ENCODE results near the gene SSH2.
A peak's percentile ranks its signal among the peaks of the same experiment; 100 is the strongest.

SSH2 gene

DNA sequence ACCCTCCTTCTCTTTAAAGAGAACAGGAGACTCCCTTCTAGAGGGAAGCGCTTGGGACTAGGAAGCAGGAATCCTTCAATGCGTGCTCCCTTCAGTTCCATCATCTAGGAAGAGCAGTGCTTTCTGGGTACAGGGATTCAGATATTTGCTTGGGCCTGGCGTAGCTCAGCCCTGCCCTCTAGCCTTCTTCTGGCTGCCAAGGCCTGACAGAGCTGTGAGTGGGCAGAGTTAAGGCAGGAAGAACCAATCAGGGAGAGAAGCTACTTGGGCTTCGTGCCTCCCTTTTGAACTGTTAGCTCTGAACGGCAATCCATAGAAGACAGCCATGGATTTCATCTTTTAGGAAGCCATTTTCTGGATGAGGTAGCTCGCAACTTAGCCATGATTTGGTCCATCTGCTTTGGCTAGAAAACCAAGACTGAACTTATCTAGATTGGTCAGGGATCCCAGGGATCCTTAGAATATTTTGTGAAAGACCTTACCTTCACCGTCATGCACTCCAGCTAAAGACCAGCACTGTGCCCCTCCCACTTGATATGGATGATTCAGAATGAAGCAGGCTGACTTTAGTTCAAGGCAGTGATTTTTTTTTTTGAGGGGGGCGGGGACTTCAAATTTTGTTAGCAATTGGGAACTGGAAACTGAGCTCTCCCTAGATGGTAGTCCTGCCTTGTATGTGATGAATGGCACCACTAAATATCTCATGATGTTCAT lies 304.8 kb downstream of the SSH2 start:
- no peak for DNase-seq (ENCODE audit: low read depth in 2 of 2)

DNA sequence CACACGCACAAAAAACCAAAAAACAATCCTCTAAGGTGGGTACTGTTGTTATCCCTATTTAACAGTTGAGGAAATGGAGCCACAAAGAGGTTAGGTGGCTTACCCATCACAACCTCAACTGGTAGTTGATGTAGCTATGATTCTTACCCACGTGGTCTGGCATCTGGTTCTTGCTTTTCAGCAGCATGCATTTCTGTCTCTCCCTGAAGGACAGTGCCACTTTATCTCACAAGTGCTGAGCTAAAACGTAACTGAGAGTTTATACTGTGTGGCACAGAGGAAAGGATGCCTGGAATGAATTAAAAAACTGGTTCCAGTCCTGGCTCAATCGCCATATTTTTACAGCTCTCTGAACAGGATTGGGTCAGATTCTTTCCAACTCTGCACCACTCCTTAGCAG lies 305.4 kb downstream of the SSH2 start:
- DNase-seq (ENCODE audit: low read depth in 2 of 2) = no peak

GRCh38 chr17:29623283-29623647 lies 306.8 kb downstream of the SSH2 start:
- DNase-seq (ENCODE audit: low read depth in 2 of 2) = no peak

DNA sequence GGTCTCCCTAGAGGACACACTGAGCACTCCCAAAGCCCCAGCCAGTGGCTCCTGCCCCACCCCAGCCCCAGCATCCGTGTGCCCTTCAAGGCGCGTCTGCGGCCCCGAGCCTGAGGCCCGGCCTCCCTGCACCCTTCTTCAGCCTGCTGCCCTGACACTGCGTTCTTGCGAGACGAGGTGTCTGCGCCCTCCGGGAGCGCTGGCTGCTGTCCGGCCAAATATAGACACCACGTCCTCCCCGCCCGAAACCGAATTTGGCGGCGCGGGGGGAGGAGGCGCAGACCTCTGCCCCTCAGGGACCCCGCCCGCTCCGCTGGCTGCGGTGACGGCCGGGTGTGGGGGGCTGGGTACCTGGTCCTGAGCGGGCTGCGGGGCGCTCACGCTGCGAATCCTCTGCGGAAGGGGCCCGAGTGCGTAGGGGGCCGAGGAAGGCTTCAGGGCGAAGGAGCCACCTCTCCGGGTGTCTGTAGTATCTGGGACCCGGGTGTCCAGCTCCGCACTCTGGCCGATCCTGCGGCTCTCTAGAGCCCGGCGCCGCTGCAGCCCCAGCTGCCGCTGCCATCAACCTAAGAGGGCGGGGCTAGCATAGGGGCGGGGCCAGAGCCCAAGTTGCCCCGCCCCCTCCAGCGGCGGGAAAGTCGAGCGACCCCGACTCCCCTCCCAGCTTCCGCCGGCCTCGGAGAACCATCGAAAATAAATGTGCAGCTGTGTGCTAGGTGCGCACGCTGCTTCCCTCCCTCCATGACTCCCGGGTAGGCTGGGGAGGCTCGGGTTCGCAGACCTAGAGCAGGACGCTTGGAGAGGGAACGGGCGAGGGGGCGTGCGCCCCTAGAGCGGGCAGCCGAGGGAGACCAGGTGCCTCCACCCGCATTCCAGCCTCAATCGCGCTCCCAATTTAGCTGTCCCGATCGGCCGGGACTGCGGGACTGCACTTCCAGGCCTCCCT lies 307.4 kb downstream of the SSH2 start, which contains the start of gene CORO6:
Gene CORO6, minus strand, starts transcription at position 576 of the 946 bp plus-strand sequence. CDS start 1,491 bp downstream, outside the sequence.
- peak; percentile 64 to 67 for DNase-seq (ENCODE audit: low read depth in 2 of 2)

- no peak for DNase-seq (ENCODE audit: low read depth in 2 of 2)
Observed at GRCh38 chr17:29621751-29622194, 308.3 kb downstream of the SSH2 start.

DNA sequence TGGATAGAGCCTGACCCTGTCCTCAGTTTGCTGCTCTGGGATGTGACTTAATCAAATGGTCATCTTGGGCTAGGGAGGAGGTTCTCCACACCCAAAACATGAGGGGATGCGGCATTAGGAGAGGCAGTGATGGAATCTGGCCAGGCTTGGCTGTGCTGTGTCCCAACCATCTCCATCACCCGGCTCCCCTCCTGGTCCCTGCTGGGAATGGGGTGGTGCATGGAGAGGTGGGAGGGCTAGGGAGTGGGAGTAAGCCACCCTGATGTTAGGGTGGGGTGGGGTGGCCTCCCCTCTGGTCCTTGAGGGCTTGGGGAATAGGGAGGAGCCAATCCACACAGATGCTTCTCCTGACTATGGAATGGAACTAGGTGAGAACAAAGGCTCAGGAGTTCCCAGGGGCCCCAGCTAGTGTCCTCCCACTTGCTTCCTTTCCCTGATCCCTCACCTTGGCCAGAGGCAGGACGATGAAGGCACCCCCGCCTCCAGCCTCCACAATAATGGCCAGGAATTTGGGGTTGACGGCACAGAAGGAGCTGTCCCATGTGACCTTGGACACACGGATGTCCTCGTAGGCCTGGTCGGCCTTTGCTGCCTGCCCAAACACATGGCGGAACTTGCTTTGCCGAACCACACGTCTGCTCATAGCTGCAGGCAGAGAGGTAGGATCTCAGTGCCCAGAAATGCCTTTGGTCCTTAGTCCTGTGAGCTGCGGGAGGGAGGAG lies 309.1 kb downstream of the SSH2 start:
- DNase-seq (ENCODE audit: low read depth in 2 of 2) = no peak

DNA sequence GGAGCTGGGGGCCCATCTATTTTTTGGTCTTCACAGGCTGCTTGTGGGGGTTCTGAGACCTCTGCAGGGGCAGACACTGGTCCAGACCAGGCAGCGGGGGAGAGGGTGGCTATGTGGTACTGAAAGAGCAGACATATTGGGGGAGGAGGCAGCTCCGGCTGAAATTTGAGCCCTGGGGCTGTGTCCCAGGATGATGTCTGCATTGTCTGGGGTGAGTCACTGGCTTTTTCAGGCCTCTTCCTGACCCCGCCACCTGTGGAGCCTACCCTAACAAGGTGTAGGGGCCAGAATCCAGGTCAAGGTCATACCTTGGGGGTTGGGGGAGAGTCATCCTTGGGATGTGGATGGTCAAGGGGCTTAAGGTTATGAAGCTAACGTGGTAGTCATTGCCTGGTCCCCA lies 309.8 kb downstream of the SSH2 start:
- DNase-seq (ENCODE audit: low read depth in 2 of 2) = no peak

DNA sequence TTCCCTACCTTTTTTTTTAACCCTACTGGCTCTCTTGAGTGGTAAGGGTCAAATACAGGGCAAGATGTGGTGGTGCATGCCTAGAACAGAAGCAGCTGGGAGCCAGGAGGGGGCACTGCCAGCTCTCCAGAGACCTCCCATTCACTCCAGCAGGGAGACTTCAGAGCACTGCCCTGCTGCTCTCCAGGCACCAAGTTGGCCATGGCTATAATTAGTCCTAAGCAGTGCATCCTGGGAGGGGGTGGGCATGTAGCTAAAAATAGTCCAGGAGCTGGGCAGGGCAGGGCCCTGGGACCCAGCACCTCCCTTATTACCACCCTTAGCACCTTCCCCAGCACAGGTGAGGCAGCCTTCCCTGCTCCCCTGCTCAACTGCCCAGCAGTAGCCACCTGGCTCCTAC lies 310.8 kb downstream of the SSH2 start:
- DNase-seq (ENCODE audit: low read depth in 2 of 2) = no peak

- DNase-seq (ENCODE audit: low read depth in 2 of 2) = no peak
Observed at GRCh38 chr17:29618272-29619065, 311.6 kb downstream of the SSH2 start.

- DNase-seq (ENCODE audit: low read depth in 2 of 2) = peak; percentile 77 to 82
Observed at GRCh38 chr17:29617481-29618271, 312.4 kb downstream of the SSH2 start.

- peak; percentile 91 to 93 for DNase-seq (ENCODE audit: low read depth in 2 of 2)
Observed at GRCh38 chr17:29617125-29617480, 312.9 kb downstream of the SSH2 start.

GRCh38 chr17:29616300-29617048 lies 313.6 kb downstream of the SSH2 start:
- DNase-seq (ENCODE audit: low read depth in 2 of 2) = no peak

DNA sequence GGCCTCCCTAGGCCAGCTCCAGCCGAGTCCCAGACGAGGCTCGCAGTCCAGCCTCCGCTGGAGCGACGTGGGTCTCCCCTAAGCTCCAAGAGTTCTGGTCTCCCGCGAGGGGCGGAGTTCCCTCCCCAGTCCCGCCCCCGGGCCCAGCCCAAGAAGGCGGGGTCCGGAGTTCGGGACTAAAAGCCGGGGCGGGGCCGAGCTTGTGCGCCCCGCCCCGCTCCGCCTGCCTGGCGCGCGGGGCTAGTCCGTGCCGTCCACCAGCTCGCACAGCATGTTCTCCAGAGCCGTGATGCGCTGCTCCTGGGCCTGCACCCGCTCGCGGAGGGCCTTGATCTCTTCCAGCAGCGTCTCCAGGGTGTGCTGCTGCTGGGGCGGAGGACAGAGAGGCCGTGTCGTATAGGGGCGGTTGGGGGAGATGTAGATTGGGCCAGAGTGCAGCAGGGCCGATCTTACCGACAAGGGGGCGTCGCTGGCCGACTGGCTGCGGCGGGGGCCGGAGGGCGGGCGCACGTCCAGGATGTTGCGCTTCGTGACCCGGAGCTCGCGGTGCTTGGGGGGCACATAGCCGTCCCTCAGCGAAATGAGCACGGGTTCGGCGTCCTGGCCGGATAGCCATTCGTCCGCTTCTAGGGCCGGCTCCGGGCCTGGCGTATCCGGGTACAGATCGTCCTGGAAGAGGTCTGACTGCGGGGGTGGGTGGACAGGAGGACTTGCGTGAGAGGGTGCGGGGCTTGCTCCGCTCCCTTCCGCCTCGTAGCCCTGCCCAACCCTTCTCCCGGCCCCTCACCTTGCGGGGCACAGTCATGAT lies 314.3 kb downstream of the SSH2 start:
- peak; percentile 71 to 78 for DNase-seq (ENCODE audit: low read depth in 2 of 2)

GRCh38 chr17:29615048-29615385 lies 315.0 kb downstream of the SSH2 start:
- no peak for DNase-seq (ENCODE audit: low read depth in 2 of 2)

GRCh38 chr17:29614349-29615047 lies 315.5 kb downstream of the SSH2 start:
- no peak for DNase-seq (ENCODE audit: low read depth in 2 of 2)

GRCh38 chr17:29613856-29614255 lies 316.2 kb downstream of the SSH2 start:
- DNase-seq (ENCODE audit: low read depth in 2 of 2) = no peak

DNA sequence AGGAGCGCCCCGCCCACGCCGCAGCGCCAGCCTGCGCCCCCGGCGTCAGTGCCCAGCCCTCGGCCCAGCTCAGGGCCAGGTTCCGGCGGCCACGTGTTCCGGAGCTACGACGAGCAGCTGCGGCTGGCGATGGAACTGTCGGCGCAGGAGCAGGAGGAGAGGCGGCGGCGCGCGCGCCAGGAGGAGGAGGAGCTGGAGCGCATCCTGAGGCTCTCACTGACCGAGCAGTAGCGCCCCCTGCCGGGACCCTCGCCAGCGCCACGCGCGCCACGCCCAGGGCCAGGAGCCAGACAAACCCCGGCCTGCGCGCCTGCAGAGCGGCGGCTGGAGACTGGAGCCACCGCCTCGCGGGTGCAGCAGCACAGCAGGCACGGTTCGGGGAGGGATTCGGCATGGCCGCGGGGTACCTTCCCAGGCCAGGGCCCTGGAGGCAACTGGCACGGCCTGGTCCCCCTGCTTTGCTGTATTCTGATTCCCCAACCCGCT lies 316.6 kb downstream of the SSH2 start:
- DNase-seq (ENCODE audit: low read depth in 2 of 2) = peak; percentile 94 to 97
